Muscle layer of colon (tissue), 2 donors: ENCODE data around the gene UVRAG.

Experiments used
- H3K27ac ChIP-seq: one replicate; pipeline ENCODE4 v1.7.0; 2013; ENCODE audit warnings: low read depth, mild to moderate bottlenecking, low read length, moderate library complexity
- H3K27me3 ChIP-seq, 2 donors: one replicate each; pipeline ENCODE4 v1.7.0; 2013; ENCODE audit warnings: low read length in 2 of 2, mild to moderate bottlenecking in 2 of 2; ENCODE audit not compliant: insufficient read depth in 2 of 2, control insufficient read depth in 1 of 2
- H3K36me3 ChIP-seq: one replicate; pipeline ENCODE4 v1.7.0; 2013; ENCODE audit warnings: mild to moderate bottlenecking, low read length; ENCODE audit not compliant: insufficient read depth
- H3K4me1 ChIP-seq: one replicate; pipeline ENCODE4 v1.7.0; 2013; ENCODE audit warnings: mild to moderate bottlenecking, low read length; ENCODE audit not compliant: insufficient read depth
- H3K4me3 ChIP-seq, 2 donors: one replicate each; pipeline ENCODE4 v1.7.0; 2013; ENCODE audit warnings: low read length in 2 of 2, low read depth in 1 of 2, mild to moderate bottlenecking in 1 of 2, moderate library complexity in 1 of 2
- H3K9ac ChIP-seq: one replicate; pipeline ENCODE4 v1.7.0; 2013; ENCODE audit warnings: low read length
- H3K9me3 ChIP-seq: one replicate; pipeline ENCODE4 v1.7.0; 2013; ENCODE audit warnings: mild to moderate bottlenecking, low read length
- donor health status: abdominal sarcoma.
- donor health status: Adenocarcinoma of cecum.

UVRAG gene

DNA sequence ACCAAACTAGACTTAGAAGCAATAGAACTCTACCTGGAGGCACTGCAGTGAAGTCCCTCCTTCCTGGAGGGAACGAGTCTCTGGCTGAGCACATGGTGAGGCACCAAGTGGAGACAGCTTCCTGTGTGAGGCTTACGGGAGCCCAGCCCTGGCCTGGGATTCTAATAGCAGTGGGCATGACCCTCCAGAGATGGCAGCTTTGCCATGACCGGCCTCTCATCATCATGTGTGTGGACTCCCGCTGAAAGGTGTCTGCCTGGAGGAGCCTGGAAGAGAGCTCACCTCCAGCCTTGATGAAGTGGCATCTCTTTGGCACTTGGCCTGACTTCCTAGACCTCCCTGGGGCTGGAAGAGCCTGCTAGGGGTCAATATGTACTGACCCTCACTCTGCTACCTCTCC is 38.5 kb upstream of the UVRAG start:
- no peaks in the 10 kb centered on the region for H3K4me1 ChIP-seq
- H3K27ac ChIP-seq = no peak overlapping the region
- no peaks in the 10 kb centered on the region for H3K9me3 ChIP-seq
- no peak overlapping the region for H3K4me3 ChIP-seq
- no peaks in the 10 kb centered on the region for H3K36me3 ChIP-seq
- H3K27me3 ChIP-seq = no peaks in the 10 kb centered on the region
- no peak overlapping the region for H3K9ac ChIP-seq

DNA sequence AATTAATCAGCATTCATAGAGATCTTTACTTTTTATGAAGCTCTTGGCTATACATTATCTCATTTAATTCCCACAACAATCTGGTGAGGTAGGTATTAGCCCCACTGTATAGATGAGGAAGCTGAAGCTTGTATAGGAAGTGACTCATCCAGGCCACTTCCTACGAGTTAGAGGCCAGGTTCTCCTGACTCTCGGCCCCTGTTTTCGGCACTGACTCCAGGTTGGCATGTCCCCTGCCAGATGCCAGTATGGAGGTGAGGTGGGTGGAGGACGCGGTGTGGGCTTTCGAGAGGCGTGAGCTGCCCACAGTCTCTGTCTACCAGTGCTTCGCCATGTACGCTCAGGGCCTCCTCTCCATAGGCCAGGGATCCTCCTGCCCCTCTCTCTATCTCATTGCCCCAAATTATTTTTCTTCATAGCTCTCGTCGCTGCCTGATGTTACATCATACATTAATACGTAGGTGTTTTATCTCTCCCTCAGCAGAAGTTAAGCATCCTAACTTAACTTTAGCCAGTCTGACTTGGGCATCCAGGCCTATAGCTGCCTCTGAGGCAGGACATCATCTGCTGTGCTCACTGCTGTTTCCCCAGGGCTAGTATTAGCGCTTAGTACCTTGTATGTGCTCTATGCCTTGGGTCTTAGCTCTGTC is 37.4 kb upstream of the UVRAG start:
- no peaks in the 10 kb centered on the region for H3K36me3 ChIP-seq
- no peak overlapping the region for H3K4me3 ChIP-seq
- no peaks in the 10 kb centered on the region for H3K27me3 ChIP-seq
- H3K9me3 ChIP-seq = no peaks in the 10 kb centered on the region
- H3K9ac ChIP-seq = no peak overlapping the region
- H3K4me1 ChIP-seq = no peaks in the 10 kb centered on the region
- no peak overlapping the region for H3K27ac ChIP-seq

DNA sequence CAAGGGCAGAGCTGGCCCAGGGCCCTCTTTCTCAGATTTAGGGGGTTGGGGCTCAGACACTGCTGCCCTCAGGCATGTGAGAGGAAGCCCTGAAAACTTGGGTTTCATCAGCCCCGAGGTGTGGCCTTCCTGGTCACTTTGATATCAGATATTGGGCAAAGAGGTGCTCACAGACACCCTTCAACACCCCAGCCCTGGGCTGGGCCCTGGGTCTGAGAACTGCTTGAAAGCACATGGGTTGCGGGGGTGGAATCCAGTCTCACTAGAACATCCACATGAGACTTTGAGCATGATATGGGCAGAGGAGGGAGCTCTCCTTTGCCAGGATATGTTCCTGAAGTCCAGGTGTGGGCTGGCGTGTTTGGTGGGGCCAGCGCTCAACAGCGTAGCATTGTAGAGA is 36.0 kb upstream of the UVRAG start:
- Histone ChIP-seq H3K27me3 (no peaks in the 10 kb centered on the region), H3K4me3 (no peak overlapping the region), H3K4me1 (no peaks in the 10 kb centered on the region), H3K36me3 (no peaks in the 10 kb centered on the region), H3K9me3 (no peaks in the 10 kb centered on the region), H3K9ac (no peak overlapping the region), H3K27ac (no peak overlapping the region)

DNA sequence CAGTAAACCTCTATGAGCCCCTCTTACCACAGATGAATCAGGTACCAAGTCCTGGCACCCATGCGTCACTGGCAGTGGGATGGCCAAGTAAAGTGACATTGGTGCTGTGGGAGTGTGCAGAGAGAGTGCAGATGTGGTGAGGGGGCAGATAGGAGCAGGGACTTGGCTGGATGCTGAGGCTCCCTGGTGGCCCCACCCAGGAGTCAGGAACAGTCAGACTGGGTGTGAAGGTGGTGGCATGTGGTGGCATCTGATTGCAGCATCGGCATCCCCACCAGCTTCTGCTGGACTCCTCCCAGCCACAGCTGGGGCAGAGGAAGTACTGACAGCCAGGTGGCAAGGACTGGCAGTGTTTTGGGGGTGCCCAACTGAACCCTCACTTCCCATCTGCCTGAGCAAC is 35.0 kb upstream of the UVRAG start:
- Histone ChIP-seq H3K36me3 (no peaks in the 10 kb centered on the region), H3K4me3 (no peak overlapping the region), H3K27ac (no peak overlapping the region), H3K9ac (no peak overlapping the region), H3K27me3 (no peaks in the 10 kb centered on the region), H3K4me1 (no peaks in the 10 kb centered on the region), H3K9me3 (no peaks in the 10 kb centered on the region)

DNA sequence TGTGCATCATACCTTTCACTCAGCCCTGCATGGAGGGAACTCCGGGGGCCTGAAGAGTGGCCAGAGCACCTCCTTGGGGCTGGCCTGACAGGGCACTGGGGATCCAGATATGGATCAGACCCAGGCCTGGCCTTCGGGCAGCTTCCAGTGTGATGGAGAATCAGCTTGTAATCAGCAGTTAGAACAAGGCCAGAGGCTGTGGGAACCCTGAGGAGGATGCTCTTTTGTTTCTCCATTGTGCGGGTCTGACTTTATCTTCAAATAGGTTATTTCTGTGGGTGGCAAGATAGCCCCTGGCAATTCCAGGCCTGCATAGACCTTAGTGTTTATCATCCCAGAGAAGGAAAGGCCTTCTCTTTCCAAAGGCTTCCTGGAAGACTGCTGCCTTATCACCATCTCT is 34.1 kb upstream of the UVRAG start:
- H3K9ac ChIP-seq = no peak overlapping the region
- no peaks in the 10 kb centered on the region for H3K9me3 ChIP-seq
- H3K36me3 ChIP-seq = no peaks in the 10 kb centered on the region
- H3K27ac ChIP-seq = no peak overlapping the region
- H3K4me1 ChIP-seq = no peaks in the 10 kb centered on the region
- no peak overlapping the region for H3K4me3 ChIP-seq
- no peaks in the 10 kb centered on the region for H3K27me3 ChIP-seq

DNA sequence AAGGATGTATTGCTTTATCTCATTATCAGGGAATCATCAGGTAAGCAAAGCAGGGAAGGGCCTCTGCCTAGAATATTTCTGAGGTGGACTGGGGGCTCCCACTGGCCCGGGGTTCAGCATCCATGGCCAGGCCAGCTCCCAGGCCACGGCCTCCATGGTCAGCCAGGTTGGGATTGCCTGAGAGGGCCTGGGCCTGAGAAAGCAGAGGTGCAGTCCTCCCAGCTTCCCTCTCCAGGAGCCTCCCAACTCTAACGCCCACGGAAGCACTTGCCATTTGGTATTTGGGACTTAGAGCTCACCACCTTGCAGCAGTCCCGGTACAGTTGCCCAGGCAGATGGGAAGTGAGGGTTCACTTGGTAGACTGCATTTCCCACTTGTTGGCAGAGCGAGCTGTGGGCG is 33.7 kb upstream of the UVRAG start:
- no peak overlapping the region for H3K27ac ChIP-seq
- no peak overlapping the region for H3K4me3 ChIP-seq
- no peaks in the 10 kb centered on the region for H3K4me1 ChIP-seq
- H3K9ac ChIP-seq = no peak overlapping the region
- no peaks in the 10 kb centered on the region for H3K36me3 ChIP-seq
- H3K27me3 ChIP-seq = no peaks in the 10 kb centered on the region
- no peaks in the 10 kb centered on the region for H3K9me3 ChIP-seq

DNA sequence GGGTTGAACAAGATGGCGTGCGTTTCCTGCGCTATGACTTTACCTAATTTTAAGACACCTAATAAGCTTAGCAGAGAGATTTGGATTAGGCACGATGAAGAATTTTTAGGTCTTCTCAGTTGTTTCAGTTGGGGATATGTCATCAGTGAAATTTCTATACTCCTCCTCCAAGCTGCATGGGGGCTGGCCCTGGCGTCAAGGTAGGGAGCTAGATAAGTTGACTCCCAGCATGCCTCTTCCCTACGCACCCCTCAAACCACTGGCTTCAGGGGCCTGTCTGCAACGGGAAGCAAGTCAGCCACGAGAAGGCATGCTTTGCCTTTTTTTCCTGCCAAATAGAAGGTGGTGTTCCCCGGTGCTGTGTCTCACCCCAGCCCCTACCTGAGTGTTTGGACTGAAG is 33.2 kb upstream of the UVRAG start:
- H3K4me1 ChIP-seq = no peaks in the 10 kb centered on the region
- no peak overlapping the region for H3K9ac ChIP-seq
- no peak overlapping the region for H3K4me3 ChIP-seq

DNA sequence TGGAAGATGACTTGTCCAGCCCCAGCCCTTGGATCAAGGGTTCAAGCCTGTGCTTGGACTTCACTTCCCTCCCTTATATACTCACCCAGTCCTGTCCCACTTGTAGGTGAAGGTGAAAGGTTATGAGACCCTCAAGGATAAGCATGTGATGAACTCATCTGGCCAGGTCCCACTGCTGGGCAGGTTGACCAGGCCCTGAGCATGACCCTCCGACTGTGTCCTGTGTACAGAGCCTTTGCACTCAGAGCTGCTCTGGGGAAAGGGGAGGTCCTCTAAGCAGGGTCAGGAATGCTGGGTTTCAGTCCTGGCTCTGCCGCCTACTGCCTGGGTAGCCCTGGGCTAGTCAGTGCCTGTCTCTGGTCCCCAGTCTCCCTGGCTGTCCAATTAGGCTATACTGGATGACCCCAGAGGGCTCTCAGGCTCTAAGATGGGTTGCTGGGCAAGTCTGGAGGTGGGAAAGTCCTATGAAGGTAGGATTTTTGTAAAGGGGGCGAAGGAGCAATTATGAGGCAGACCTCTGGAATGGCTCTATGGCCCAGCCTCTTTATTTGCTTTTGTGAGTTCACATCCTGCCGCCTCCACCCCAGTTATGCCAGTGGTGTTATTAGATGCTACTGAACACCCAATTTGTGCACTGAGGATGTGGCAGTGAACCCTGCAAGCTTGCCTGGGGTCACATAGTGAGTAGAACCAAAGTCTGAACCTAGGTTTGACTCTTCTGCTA is 32.3 kb upstream of the UVRAG start:
- H3K9me3 ChIP-seq = no peaks in the 10 kb centered on the region
- H3K27me3 ChIP-seq = no peaks in the 10 kb centered on the region
- no peak overlapping the region for H3K4me3 ChIP-seq
- H3K27ac ChIP-seq = no peak overlapping the region
- no peaks in the 10 kb centered on the region for H3K36me3 ChIP-seq
- H3K4me1 ChIP-seq = no peaks in the 10 kb centered on the region
- H3K9ac ChIP-seq = no peak overlapping the region

More for the DNA sequence above, 33.2 kb upstream of the UVRAG start:
- Histone ChIP-seq H3K9me3 (no peaks in the 10 kb centered on the region), H3K27ac (no peak overlapping the region), H3K27me3 (no peaks in the 10 kb centered on the region), H3K36me3 (no peaks in the 10 kb centered on the region)

DNA sequence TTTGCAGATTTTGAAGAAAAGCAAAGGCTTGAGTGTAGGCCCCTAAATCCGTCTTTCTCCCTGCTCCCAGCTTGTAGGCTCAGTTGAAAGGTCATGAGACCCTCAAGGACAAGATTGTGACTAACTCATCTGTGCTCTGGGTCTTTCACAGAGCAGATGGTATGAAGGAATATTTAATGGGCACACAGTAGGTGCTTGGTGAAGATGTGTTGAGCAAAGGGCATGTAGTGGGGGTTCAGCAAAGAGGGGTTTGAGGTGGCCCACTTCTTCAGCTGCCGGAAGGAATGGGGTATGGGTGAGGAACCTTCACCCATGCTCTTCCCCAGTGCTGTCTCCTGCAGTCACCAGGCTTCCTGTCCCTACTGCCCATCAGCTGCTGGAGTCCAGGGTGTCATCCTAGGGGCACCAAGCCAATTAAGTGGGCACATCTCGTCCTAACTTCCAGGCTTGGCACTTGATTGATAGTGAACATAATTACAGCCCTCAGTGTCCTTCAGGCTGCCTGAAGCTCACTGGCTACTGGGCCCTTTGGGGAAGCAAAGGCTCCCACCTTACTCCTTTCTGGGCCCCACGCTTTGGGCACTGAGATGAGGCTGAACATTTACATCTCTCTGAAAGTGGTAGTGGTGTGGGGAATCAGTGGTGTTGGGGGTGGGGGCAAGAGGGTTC is 31.5 kb upstream of the UVRAG start:
- no peaks in the 10 kb centered on the region for H3K9me3 ChIP-seq
- no peak overlapping the region for H3K27ac ChIP-seq
- H3K4me3 ChIP-seq = no peak overlapping the region
- H3K9ac ChIP-seq = no peak overlapping the region
- H3K4me1 ChIP-seq = no peaks in the 10 kb centered on the region
- H3K27me3 ChIP-seq = no peaks in the 10 kb centered on the region
- no peaks in the 10 kb centered on the region for H3K36me3 ChIP-seq

DNA sequence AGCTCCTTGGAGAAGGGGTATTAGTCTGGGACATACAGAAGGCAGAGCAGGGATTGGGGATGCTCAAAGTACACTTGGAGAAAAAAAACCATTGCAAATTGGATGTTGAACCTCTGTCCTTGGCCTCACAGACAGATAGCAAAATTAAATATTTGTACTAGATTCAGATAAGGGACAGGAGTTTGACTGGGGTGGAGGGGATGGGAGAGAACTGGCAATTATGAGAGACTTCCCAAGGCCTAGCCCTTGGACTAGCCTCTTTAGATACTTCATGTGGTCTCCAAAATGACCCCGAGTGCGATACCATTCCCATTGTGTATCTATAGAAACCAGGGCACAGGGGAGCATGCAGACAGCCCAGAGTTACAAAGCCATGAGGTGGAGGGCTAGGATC is 30.9 kb upstream of the UVRAG start:
- no peaks in the 10 kb centered on the region for H3K27me3 ChIP-seq
- no peaks in the 10 kb centered on the region for H3K4me1 ChIP-seq
- H3K27ac ChIP-seq = no peak overlapping the region
- H3K36me3 ChIP-seq = no peaks in the 10 kb centered on the region
- no peaks in the 10 kb centered on the region for H3K9me3 ChIP-seq
- no peak overlapping the region for H3K4me3 ChIP-seq
- no peak overlapping the region for H3K9ac ChIP-seq

DNA sequence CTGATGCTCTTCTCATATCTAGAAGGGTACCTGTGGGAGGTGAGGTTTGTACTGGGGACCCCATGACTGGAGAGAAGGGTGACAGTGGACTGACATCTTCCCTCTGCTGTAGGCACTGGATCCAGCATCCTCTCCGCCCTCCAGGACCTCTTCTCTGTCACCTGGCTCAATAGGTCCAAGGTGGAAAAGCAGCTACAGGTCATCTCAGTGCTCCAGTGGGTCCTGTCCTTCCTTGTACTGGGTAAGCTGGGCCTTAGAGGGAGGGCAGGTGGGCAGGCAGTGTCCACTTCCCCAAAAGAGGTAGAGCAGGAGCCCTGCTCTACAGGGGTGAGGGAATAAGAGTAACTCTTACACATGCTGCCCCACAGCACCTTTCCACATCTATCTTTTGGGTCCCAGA is 30.5 kb upstream of the UVRAG start:
- H3K36me3 ChIP-seq = no peaks in the 10 kb centered on the region
- H3K9ac ChIP-seq = no peak overlapping the region

More for the DNA sequence above, 30.5 kb upstream of the UVRAG start:
- Histone ChIP-seq H3K9me3 (no peaks in the 10 kb centered on the region), H3K4me3 (no peak overlapping the region), H3K27me3 (no peaks in the 10 kb centered on the region), H3K27ac (no peak overlapping the region), H3K4me1 (no peaks in the 10 kb centered on the region)
